HG03575 (cell line): ENCODE measurements around the gene COPA.

Source experiments
- ATAC-seq: cut with Tn5 transposase; IDR thresholded peaks from one replicate; pipeline ENCODE4 v1.9.1; 2021; ENCODE audit not compliant: unreplicated experiment, insufficient number of reproducible peaks, low FRiP score; ENCODE audit errors: extremely low read depth

The COPA gene

GRCh38 chr1:160363951-160364735 lies 21.1 kb upstream of the COPA start:
- ATAC-seq, result no peak

GRCh38 chr1:160363010-160363409 lies 20.0 kb upstream of the COPA start:
- ATAC-seq, result no peak

- no peak for ATAC-seq
Observed at GRCh38 chr1:160362168-160362957, 19.3 kb upstream of the COPA start.

GRCh38 chr1:160361814-160362167 lies 18.7 kb upstream of the COPA start:
- ATAC-seq, result no peak

- ATAC-seq, result no peak
Observed at GRCh38 chr1:160361199-160361598, 18.1 kb upstream of the COPA start.

GRCh38 chr1:160360227-160360695 lies 17.2 kb upstream of the COPA start:
- ATAC-seq, result no peak

GRCh38 chr1:160359559-160360226 lies 16.6 kb upstream of the COPA start:
- ATAC-seq, result no peak

- no peak for ATAC-seq
Observed at GRCh38 chr1:160358073-160358472, 15.0 kb upstream of the COPA start.

- ATAC-seq, result no peak
Observed at GRCh38 chr1:160357286-160358002, 14.4 kb upstream of the COPA start.

GRCh38 chr1:160354388-160354985 lies 11.4 kb upstream of the COPA start:
- ATAC-seq, result no peak

- ATAC-seq, result no peak
Observed at GRCh38 chr1:160353223-160353622, 10.2 kb upstream of the COPA start.

GRCh38 chr1:160352555-160352954 lies 9.5 kb upstream of the COPA start:
- no peak for ATAC-seq

- ATAC-seq, result no peak
Observed at GRCh38 chr1:160351629-160352028, 8.6 kb upstream of the COPA start.

- ATAC-seq, result no peak
Observed at GRCh38 chr1:160346958-160347357, 3.9 kb upstream of the COPA start.

GRCh38 chr1:160346463-160346862 lies 3.4 kb upstream of the COPA start:
- no peak for ATAC-seq

GRCh38 chr1:160344936-160345335 lies 1.9 kb upstream of the COPA start:
- ATAC-seq, result no peak

- ATAC-seq, result no peak
Observed at GRCh38 chr1:160344241-160344640, 1.2 kb upstream of the COPA start.

GRCh38 chr1:160342526-160342925 lies 524 bp downstream of the COPA start:
- no peak for ATAC-seq

GRCh38 chr1:160340866-160341265 lies 2.2 kb downstream of the COPA start:
- ATAC-seq, result no peak
